Lung (tissue), 12 donors: ENCODE measurements around the gene FMN1. TPM values are rescaled to one million over a fixed set of nuclear protein-coding genes. Genes with fewer than 3 reads are reported as not detected.

Experiments used
- ATAC-seq: fragments of 200-7000 bp; cut with Tn5 transposase; one replicate; pipeline ENCODE4 v1.9.1; 2020; ENCODE audit warnings: moderate number of reproducible peaks; ENCODE audit not compliant: insufficient read depth, low FRiP score
- DNase-seq, 3 donors: peaks; one replicate each; pipeline ENCODE4 v3.0.0-alpha.2; 2013 to 2017
- H3K27ac ChIP-seq, 2 donors: one replicate each; pipeline ENCODE4 v1.5.1; 2013; ENCODE audit warnings: mild to moderate bottlenecking in 2 of 2, moderate library complexity in 2 of 2, control low read depth in 1 of 2, inconsistent platforms in 1 of 2, low read depth in 1 of 2, low read length in 1 of 2
- H3K27me3 ChIP-seq, 3 donors: one replicate each; pipeline ENCODE4 v1.5.1; 2013; ENCODE audit warnings: low read length in 2 of 3; ENCODE audit not compliant: control insufficient read depth in 3 of 3, insufficient read depth in 3 of 3
- H3K36me3 ChIP-seq, 4 donors: one replicate each; pipeline ENCODE4 v1.5.1; 2013; ENCODE audit warnings: low read length in 4 of 4, mild to moderate bottlenecking in 1 of 4, moderate library complexity in 1 of 4; ENCODE audit not compliant: control insufficient read depth in 4 of 4, insufficient read depth in 4 of 4
- H3K4me1 ChIP-seq, 5 donors: one replicate each; pipeline ENCODE4 v1.5.1; 2013; ENCODE audit warnings: low read length in 5 of 5, mild to moderate bottlenecking in 2 of 5, moderate library complexity in 1 of 5; ENCODE audit not compliant: control insufficient read depth in 5 of 5, insufficient read depth in 5 of 5
- H3K4me3 ChIP-seq: one replicate; pipeline ENCODE4 v1.5.1; 2013; ENCODE audit warnings: mild to moderate bottlenecking, control low read depth, moderate library complexity
- H3K9ac ChIP-seq, 2 donors: one replicate each; pipeline ENCODE4 v1.5.1; 2013; ENCODE audit warnings: low read length in 2 of 2, control low read depth in 1 of 2; ENCODE audit not compliant: insufficient read depth in 1 of 2
- H3K9me3 ChIP-seq, 4 donors: one replicate each; pipeline ENCODE4 v1.5.1; 2013; ENCODE audit warnings: low read length in 3 of 4, mild to moderate bottlenecking in 1 of 4, moderate library complexity in 1 of 4; ENCODE audit not compliant: control insufficient read depth in 4 of 4, insufficient read depth in 3 of 4
- WGBS, 2 donors: extraction: QIAGEN DNeasy Blood & Tissue Kit; methylation state at CpG; one replicate each; pipeline ENCODE4 v1.1.7; 2013; 5-methylcytosine and 5-hydroxymethylcytosine counted together
- polyA plus RNA-seq, 2 donors: library from polyadenylated mRNA; stranded (reverse); fragments of 200-250 nt; gene quantifications; one replicate each; pipeline ENCODE4 v1.2.1, GENCODE V29; 2013
- total RNA-seq, 2 donors: library from RNA; depleted of rRNA in 1 of 2; stranded (reverse); fragments of >200 nt in 1 of 2; gene quantifications; one replicate each; pipeline ENCODE4 v1.2.1, GENCODE V29; 2014 to 2021
- TF ChIP-seq, protein P1 (sequence below): IDR thresholded peaks from 2 replicates; pipeline ENCODE4 v1.5.1; 2012; ENCODE audit warnings: mild to moderate bottlenecking; ENCODE audit errors: control extremely low read depth, extremely low read depth
- donor health status: control.
- donor health status: control.
- donor health status: Bipolar disorder and iron deficiency.
- donor health status: healthy.
- donor health status: DM: yes; HTN: yes; CAD: no.

The FMN1 gene
- total and polyA plus RNA-seq, 4 donors: 4.6 to 45.2 (median 15.7) TPM

DNA sequence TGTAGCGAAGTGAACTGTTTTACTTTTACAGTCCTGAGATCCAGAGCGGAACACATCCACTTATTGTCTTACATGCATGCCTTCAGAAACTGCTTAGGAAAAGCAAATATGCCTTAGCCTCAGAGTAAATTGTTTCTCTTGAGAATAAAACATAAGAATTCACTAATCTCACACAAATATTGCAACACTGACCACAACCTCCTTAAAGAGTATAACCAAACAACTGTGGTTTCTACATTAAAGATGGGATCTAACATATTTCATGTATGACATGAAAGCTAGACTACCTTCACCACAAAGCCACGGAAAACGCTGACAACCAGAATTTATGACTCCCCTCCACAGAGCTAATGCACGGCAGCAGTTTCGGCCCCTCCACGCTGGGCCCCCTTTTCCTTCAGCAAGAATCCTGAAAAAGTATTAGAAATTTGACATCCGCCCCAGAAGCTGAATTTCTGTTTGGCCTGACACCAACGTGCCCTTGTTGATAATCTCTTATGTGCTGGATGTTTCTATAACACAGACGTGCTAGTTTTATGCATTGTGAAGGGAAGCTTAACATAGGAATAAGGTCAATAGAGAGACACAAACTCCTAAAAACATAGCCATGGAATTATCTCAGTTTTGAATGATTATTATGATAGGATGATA is 392.1 kb downstream of the FMN1 start:
- H3K4me1 ChIP-seq: no peaks in the 10 kb centered on the region
- no peak overlapping the region for H3K27ac ChIP-seq
- no peaks in the 10 kb centered on the region for H3K27me3 ChIP-seq
- TF ChIP-seq, protein P1, sequence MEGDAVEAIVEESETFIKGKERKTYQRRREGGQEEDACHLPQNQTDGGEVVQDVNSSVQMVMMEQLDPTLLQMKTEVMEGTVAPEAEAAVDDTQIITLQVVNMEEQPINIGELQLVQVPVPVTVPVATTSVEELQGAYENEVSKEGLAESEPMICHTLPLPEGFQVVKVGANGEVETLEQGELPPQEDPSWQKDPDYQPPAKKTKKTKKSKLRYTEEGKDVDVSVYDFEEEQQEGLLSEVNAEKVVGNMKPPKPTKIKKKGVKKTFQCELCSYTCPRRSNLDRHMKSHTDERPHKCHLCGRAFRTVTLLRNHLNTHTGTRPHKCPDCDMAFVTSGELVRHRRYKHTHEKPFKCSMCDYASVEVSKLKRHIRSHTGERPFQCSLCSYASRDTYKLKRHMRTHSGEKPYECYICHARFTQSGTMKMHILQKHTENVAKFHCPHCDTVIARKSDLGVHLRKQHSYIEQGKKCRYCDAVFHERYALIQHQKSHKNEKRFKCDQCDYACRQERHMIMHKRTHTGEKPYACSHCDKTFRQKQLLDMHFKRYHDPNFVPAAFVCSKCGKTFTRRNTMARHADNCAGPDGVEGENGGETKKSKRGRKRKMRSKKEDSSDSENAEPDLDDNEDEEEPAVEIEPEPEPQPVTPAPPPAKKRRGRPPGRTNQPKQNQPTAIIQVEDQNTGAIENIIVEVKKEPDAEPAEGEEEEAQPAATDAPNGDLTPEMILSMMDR: no peak
- no peak overlapping the region for H3K4me3 ChIP-seq
- H3K36me3 ChIP-seq: peaks cover 0 to 3% (median 0%) of the 10 kb centered on the region in 4 donors
- ATAC-seq (peak; percentile 27), DNase-seq (peak in 1 of 3 donors; percentile 39)
- H3K9me3 ChIP-seq: peaks cover 0 to 5% (median 0%) of the 10 kb centered on the region in 4 donors
- H3K9ac ChIP-seq: no peak overlapping the region
- 16 to 24% methylated on average over 10 of the region's 10 CpGs for WGBS, 2 donors

DNA sequence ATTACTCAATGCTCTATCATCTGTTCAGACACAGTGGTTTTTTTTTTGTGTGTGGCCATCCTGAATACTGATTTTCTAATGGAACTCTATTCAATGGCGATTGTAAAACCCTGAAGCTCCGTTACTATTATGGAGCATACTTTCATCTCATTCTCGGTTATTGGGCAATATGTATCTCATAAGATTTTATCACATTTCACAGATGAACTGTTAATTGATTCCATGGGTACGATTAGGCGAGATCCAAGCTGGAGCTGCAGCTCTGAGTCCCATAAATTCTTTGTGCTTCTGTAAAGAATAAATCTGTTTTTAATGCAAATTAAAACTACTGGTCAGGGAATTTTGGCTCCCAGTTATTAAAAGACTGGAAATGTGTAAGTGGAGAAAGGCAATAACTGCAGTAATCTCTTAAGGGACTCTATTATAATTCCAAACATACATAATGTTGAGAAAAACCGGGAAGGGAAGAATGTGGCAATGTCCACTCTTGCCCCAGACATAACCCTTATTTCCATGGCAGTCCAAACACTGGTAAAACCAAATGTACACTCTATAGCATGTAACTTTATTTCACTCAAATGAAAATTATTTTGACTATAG is 394.5 kb downstream of the FMN1 start:
- TF ChIP-seq, protein P1: no peak
- ATAC-seq (no peak), DNase-seq (peak in 1 of 3 donors; percentile 12)
- Histone ChIP-seq H3K4me1 (no peaks in the 10 kb centered on the region), H3K27me3 (no peaks in the 10 kb centered on the region), H3K4me3 (no peak overlapping the region), H3K36me3 (peaks cover 0 to 3% (median 0%) of the 10 kb centered on the region in 4 donors), H3K9ac (no peak overlapping the region), H3K27ac (no peak overlapping the region), H3K9me3 (peaks cover 0 to 5% (median 1%) of the 10 kb centered on the region in 4 donors)
- WGBS, 2 donors: 88 to 89% methylated on average over 6 of the region's 6 CpGs

DNA sequence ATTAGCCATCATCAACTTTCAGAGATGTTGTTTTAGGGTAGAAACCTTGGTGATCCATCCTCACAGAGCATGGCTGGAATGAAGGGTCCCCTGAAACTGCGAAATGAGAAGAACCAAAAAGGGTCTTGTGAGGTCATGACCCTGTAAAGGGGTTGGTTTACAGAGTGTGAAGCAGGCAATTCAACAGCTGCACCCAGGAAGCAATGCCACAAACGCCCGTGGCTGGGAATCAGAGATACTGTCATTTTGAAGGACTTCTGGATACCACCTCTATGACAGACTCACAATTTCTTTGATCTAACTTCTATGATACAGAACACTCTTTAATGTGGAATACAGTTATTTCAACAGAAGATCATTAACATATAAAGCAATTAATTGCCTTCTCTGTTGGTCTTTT is 397.7 kb downstream of the FMN1 start:
- DNase-seq: no peak
- 69 to 77% methylated on average over 3 of the region's 3 CpGs for WGBS, 2 donors
- Histone ChIP-seq H3K27me3 (no peaks in the 10 kb centered on the region), H3K4me3 (no peak overlapping the region), H3K9ac (no peak overlapping the region), H3K27ac (no peak overlapping the region), H3K36me3 (peaks cover 0 to 4% (median 0%) of the 10 kb centered on the region in 4 donors), H3K9me3 (peaks cover 0 to 2% (median 0%) of the 10 kb centered on the region in 4 donors), H3K4me1 (no peaks in the 10 kb centered on the region)
- TF ChIP-seq, protein P1: no peak
- no peak for ATAC-seq
